Hepatocyte (in vitro differentiated cells): ENCODE measurements around the gene PUS10.

Source experiments
- CTCF ChIP-seq: fragments of 200-600 bp; sonication (generic); IDR thresholded peaks from 2 replicates; pipeline ENCODE4 v1.5.1; 2016; ENCODE audit warnings: antibody characterized with exemption, mild to moderate bottlenecking; ENCODE audit not compliant: poor library complexity
- EZH2 ChIP-seq: fragments of 200-600 bp; sonication (generic); IDR thresholded peaks from 2 replicates; pipeline ENCODE4 v1.6.1; 2016; ENCODE audit warnings: antibody characterized with exemption, mild to moderate bottlenecking, borderline replicate concordance
- EZH2phosphoT487 ChIP-seq: fragments of 200-600 bp; sonication (generic); IDR thresholded peaks from one replicate; pipeline ENCODE4 v1.6.1; 2018; ENCODE audit warnings: antibody characterized with exemption, mild to moderate bottlenecking, low read depth, moderate library complexity; ENCODE audit not compliant: unreplicated experiment, severe bottlenecking

GRCh38 chr2:60966507-60967405 lies 51.3 kb downstream of the PUS10 start:
- TF ChIP-seq EZH2phosphoT487, result no peak
- no peak for TF ChIP-seq CTCF
- TF ChIP-seq EZH2, result no peak
